Endodermal cell (in vitro differentiated cells): Measurements from ENCODE around the gene KCNH8. TPM values are rescaled to one million over a fixed set of nuclear protein-coding genes. Genes with fewer than 3 reads are reported as not detected.

ENCODE experiments used
- DNase-seq: peaks from one replicate; pipeline ENCODE4 v3.0.0-alpha.2; 2017
- H3K27ac ChIP-seq: 2 replicates; pipeline ENCODE4 v1.5.1; 2013; ENCODE audit warnings: mild to moderate bottlenecking, low read depth, low read length, moderate library complexity
- H3K27me3 ChIP-seq: 2 replicates; pipeline ENCODE4 v1.6.1; 2013; ENCODE audit warnings: mild to moderate bottlenecking, low read length, moderate library complexity; ENCODE audit not compliant: insufficient read depth, control insufficient read depth, poor library complexity, severe bottlenecking
- H3K36me3 ChIP-seq: 2 replicates; pipeline ENCODE4 v1.7.0; 2013; ENCODE audit warnings: mild to moderate bottlenecking, low read length, moderate library complexity; ENCODE audit not compliant: control insufficient read depth, insufficient read depth
- H3K4me1 ChIP-seq: one replicate; pipeline ENCODE4 v1.7.0; 2013; ENCODE audit warnings: low read length; ENCODE audit not compliant: control insufficient read depth, insufficient read depth
- H3K4me3 ChIP-seq: 2 replicates; pipeline ENCODE4 v1.5.1; 2013; ENCODE audit warnings: mild to moderate bottlenecking, low read length, moderate library complexity
- H3K9ac ChIP-seq: 2 replicates; pipeline ENCODE4 v1.6.1; 2013; ENCODE audit warnings: mild to moderate bottlenecking, low read length, moderate library complexity; ENCODE audit not compliant: poor library complexity, severe bottlenecking; ENCODE audit errors: extremely low read depth
- H3K9me3 ChIP-seq: 2 replicates; pipeline ENCODE4 v1.6.1; 2013; ENCODE audit warnings: mild to moderate bottlenecking, low read length, moderate library complexity; ENCODE audit not compliant: control insufficient read depth
- H3K27ac Mint-ChIP-seq: 2 replicates; pipeline ENCODE4 v1.8.0; 2020; ENCODE audit warnings: mixed read lengths
- H3K27me3 Mint-ChIP-seq: 2 replicates; pipeline ENCODE4 v1.8.0; 2021; ENCODE audit warnings: mild to moderate bottlenecking, mixed read lengths; ENCODE audit not compliant: insufficient read depth
- H3K36me3 Mint-ChIP-seq: 2 replicates; pipeline ENCODE4 v1.8.0; 2020; ENCODE audit warnings: low read depth, mixed read lengths
- H3K4me1 Mint-ChIP-seq: 2 replicates; pipeline ENCODE4 v1.8.0; 2020; ENCODE audit warnings: mixed read lengths
- H3K4me3 Mint-ChIP-seq: 2 replicates; pipeline ENCODE4 v1.8.0; 2020; ENCODE audit warnings: mild to moderate bottlenecking, moderate library complexity, mixed read lengths
- H3K9me3 Mint-ChIP-seq: 2 replicates; pipeline ENCODE4 v1.8.0; 2020; ENCODE audit warnings: mild to moderate bottlenecking, mixed read lengths
- CTCF ChIP-seq: fragments of 200-600 bp; sonication (generic); conservative IDR thresholded peaks from 2 replicates; pipeline ENCODE4 v1.5.0; 2021; ENCODE audit warnings: antibody characterized with exemption, mild to moderate bottlenecking
- WGBS, 2 experiments: methylation state at CpG; one replicate each; pipeline versions ENCODE4 v1.1.5 to v1.1.7; 2013; ENCODE audit warnings: missing lambda C conversion rate in 2 of 2, mixed read lengths in 1 of 2; ENCODE audit not compliant: insufficient coverage in 1 of 2, insufficient read length in 1 of 2; 5-methylcytosine and 5-hydroxymethylcytosine counted together
- total RNA-seq, 2 donors: library from RNA; stranded (reverse); fragmentation: NEBNext Ultra II Directional in 1 of 2; extraction: Animal tissue kit (Norgen Biotek cat#: 25700) in 1 of 2; gene quantifications; 2 replicates in 1 of 2; 3 replicates in 1 of 2; pipeline ENCODE4 v1.2.1, GENCODE V29; 2021

KCNH8 gene
- total RNA-seq, 2 donors from 2014 or later = 12.0 to 15.0 TPM

- Histone ChIP-seq H3K4me3 (no peak overlapping the region), H3K9ac (no peak overlapping the region), H3K27ac (no peak overlapping the region), H3K27me3 (no peaks in the 10 kb centered on the region), H3K4me1 (no peaks in the 10 kb centered on the region), H3K9me3 (no peaks in the 10 kb centered on the region), H3K36me3 (peaks cover 26% of the 10 kb centered on the region)
- H3K27ac Mint-ChIP-seq = no peak overlapping the region
- H3K4me1 Mint-ChIP-seq = no peaks in the 10 kb centered on the region
- no peak for DNase-seq
- no peak for TF ChIP-seq CTCF
- H3K36me3 Mint-ChIP-seq = peaks cover 4% of the 10 kb centered on the region
- H3K27me3 Mint-ChIP-seq = no peaks in the 10 kb centered on the region
- no peak overlapping the region for H3K4me3 Mint-ChIP-seq
- WGBS, 2 experiments = 80 to 95% methylated on average over 1 to 8 of the region's 8 CpGs
- no peaks in the 10 kb centered on the region for H3K9me3 Mint-ChIP-seq
Observed at GRCh38 chr3:19394946-19395345, 246.6 kb downstream of the KCNH8 start.

GRCh38 chr3:19396726-19397125 is 248.4 kb downstream of the KCNH8 start:
- Histone ChIP-seq H3K4me3 (no peak overlapping the region), H3K27ac (no peak overlapping the region), H3K9ac (no peak overlapping the region), H3K36me3 (peaks cover 23% of the 10 kb centered on the region), H3K4me1 (no peaks in the 10 kb centered on the region), H3K9me3 (no peaks in the 10 kb centered on the region), H3K27me3 (no peaks in the 10 kb centered on the region)
- Mint-ChIP-seq H3K9me3 (no peaks in the 10 kb centered on the region), H3K4me3 (no peak overlapping the region), H3K27me3 (no peaks in the 10 kb centered on the region), H3K36me3 (peaks cover 4% of the 10 kb centered on the region), H3K27ac (no peak overlapping the region), H3K4me1 (no peaks in the 10 kb centered on the region)
- 98 to 100% methylated on average over 1 to 2 of the region's 2 CpGs for WGBS, 2 experiments
- no peak for DNase-seq
- no peak for TF ChIP-seq CTCF

- Mint-ChIP-seq H3K4me1 (no peaks in the 10 kb centered on the region), H3K36me3 (peaks cover 4% of the 10 kb centered on the region), H3K4me3 (no peak overlapping the region), H3K9me3 (no peaks in the 10 kb centered on the region), H3K27ac (peak overlapping the region; percentile 17), H3K27me3 (no peaks in the 10 kb centered on the region)
- Histone ChIP-seq H3K9me3 (no peaks in the 10 kb centered on the region), H3K27me3 (no peaks in the 10 kb centered on the region), H3K4me1 (no peaks in the 10 kb centered on the region), H3K9ac (no peak overlapping the region), H3K4me3 (no peak overlapping the region), H3K27ac (no peak overlapping the region), H3K36me3 (peaks cover 32% of the 10 kb centered on the region)
- WGBS, 2 experiments = 90% methylated on average over 1 of the region's 1 CpG; no CpG with 5 or more reads in 1 of the 2 experiments
- no peak for TF ChIP-seq CTCF
- DNase-seq = no peak
Observed at GRCh38 chr3:19399356-19399755, 251.0 kb downstream of the KCNH8 start.
